NCI-H1092 (cell line): ENCODE data around the gene KIAA1755.
"Not testable (repeated sequence)": the region's sequence is repeated elsewhere in the genome, so short reads cannot be mapped to it uniquely, and the experiment has no call there.

Experiments
- DNase-seq: peaks from one replicate; lab custom pipeline; 2025; lab: John Stamatoyannopoulos, UW

KIAA1755 gene

GRCh38 chr20:38290829-38291814 lies 30.6 kb upstream of the KIAA1755 start:
- no peak for DNase-seq

GRCh38 chr20:38286586-38287531 lies 26.3 kb upstream of the KIAA1755 start:
- no peak for DNase-seq

- no peak for DNase-seq
Measured at GRCh38 chr20:38284893-38285444, 24.4 kb upstream of the KIAA1755 start.

- DNase-seq = not testable (repeated sequence)
Measured at GRCh38 chr20:38284066-38284650, 23.6 kb upstream of the KIAA1755 start.

GRCh38 chr20:38283236-38283635 lies 22.7 kb upstream of the KIAA1755 start:
- no peak for DNase-seq

GRCh38 chr20:38281176-38281915 lies 20.8 kb upstream of the KIAA1755 start:
- DNase-seq = not testable (repeated sequence)

GRCh38 chr20:38278763-38279162 lies 18.2 kb upstream of the KIAA1755 start:
- no peak for DNase-seq

GRCh38 chr20:38278131-38278530 lies 17.6 kb upstream of the KIAA1755 start:
- no peak for DNase-seq

- DNase-seq = no peak
Measured at GRCh38 chr20:38277691-38278090, 17.2 kb upstream of the KIAA1755 start.

- DNase-seq = no peak
Measured at GRCh38 chr20:38277285-38277684, 16.8 kb upstream of the KIAA1755 start.

- no peak for DNase-seq
Measured at GRCh38 chr20:38275815-38276550, 15.4 kb upstream of the KIAA1755 start.

GRCh38 chr20:38272961-38273360 lies 12.4 kb upstream of the KIAA1755 start:
- no peak for DNase-seq

- no peak for DNase-seq
Measured at GRCh38 chr20:38272398-38272797, 11.9 kb upstream of the KIAA1755 start.

GRCh38 chr20:38271608-38272120 lies 11.1 kb upstream of the KIAA1755 start:
- no peak for DNase-seq

- DNase-seq = no peak
Measured at GRCh38 chr20:38270869-38271605, 10.5 kb upstream of the KIAA1755 start.

GRCh38 chr20:38269715-38270114 lies 9.2 kb upstream of the KIAA1755 start:
- no peak for DNase-seq

- DNase-seq = no peak
Measured at GRCh38 chr20:38269040-38269439, 8.5 kb upstream of the KIAA1755 start.

GRCh38 chr20:38267901-38268514 lies 7.5 kb upstream of the KIAA1755 start:
- no peak for DNase-seq

GRCh38 chr20:38267296-38267695 lies 6.8 kb upstream of the KIAA1755 start:
- DNase-seq = no peak
